ENCODE measurements around the gene COQ9.
"Not testable (repeated sequence)": the region's sequence is repeated elsewhere in the genome, so short reads cannot be mapped to it uniquely, and the experiment has no call there.

The COQ9 gene, protein sequence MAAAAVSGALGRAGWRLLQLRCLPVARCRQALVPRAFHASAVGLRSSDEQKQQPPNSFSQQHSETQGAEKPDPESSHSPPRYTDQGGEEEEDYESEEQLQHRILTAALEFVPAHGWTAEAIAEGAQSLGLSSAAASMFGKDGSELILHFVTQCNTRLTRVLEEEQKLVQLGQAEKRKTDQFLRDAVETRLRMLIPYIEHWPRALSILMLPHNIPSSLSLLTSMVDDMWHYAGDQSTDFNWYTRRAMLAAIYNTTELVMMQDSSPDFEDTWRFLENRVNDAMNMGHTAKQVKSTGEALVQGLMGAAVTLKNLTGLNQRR

DNA sequence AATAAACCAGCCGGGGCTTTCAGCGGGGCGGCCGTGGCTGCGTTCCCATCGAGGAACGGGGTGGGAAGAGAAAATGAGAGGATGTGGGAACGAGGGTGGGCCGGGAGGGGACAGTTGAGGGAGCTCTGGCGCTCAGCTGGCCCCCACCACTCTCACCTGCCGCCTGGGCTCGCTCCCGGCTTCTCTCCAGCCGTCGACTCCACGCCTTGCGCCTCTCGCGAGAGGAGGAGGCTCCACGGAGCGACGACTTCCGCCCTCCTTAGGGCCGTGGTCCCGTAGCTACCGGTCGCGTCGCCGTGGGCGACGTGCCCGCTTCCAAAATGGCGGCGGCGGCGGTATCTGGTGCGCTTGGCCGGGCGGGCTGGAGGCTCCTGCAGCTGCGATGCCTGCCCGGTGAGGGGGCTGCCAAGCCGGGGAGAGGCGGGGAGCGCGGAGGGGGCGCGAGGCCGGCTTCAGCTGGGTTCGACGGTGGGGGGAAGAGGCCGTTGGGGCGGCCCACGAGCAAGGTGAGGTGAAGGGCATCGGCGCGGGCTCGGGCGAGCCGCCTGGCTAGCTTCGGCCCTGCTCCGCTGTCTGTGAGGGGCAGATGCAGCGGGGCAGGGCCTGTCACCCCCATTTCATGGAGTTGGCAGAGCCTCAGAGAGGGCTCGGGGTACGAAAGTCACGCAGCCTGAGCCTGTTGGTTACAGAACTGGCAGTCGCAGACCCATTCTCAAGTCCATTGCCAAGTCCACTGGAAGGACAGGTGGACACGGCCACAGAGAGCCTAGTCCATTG, at the start of gene COQ9, which contains the start of gene CIAPIN1:
COQ9 (plus strand) TSS at position 294 of the 777 bp plus-strand sequence; CDS start at position 321, 27 bp downstream.
CIAPIN1 (minus strand) TSS at position 200 of the 777 bp plus-strand sequence. CDS start 6,457 bp downstream, outside the sequence.
- DNase-seq (ENCODE audit: low read depth in 2 of 2): peak; percentile 76 to 77

DNA sequence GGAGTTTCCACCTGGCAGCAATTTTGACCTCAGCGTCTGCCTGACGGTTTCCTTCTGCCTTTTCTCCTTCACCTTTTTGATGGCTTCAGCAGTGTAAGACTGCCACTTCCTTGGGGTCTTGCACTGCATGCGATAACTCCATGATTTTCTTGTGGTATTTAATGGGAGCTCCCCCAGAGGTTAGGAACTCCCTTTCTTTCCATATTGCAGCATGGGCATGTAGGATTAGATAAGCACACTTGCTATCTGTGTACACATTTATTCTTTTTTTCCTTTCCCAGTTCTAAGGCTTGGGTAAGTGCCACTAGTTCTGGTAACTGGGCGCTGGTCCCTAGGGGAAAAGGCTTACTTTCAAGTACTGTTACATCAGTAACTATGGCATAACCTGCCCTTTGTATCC, 49.8 kb upstream of the COQ9 start:
- not testable (repeated sequence) for DNase-seq (ENCODE audit: low read depth in 2 of 2)

DNA sequence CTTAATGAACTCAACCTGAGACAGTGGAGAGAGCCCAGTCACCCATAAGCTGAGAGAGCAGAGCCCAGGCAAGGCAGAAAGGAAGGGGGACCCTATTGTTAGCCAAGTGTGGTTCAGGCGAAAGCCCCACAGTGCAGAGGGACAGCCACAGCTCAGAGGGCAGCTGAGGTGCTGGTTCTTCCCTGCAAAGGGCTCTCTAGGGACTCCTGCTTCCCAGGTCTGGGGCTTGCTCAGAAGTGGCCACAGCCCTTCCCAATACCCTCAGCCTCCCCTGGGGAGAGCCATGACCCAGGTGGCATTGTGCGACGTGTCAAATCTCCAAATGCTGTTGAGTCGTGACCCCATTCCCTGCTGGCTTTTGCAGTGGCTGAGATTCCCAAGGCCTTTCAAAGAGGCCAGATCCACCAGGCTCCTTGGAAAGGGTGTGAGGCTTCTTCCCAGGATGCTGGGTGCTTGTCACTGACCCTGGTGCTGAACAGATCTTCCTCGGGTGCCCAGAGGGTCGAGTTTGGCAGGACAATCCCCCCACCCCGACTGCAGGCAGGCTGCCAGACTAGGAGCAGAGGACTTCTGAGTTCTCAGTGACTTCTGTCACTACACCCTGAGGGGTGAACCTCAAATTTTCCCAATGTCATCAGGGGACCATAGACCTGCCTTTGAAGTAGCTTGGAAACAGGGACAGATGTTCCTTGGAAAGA, 45.2 kb upstream of the COQ9 start:
- DNase-seq (ENCODE audit: low read depth in 2 of 2): no peak

DNA sequence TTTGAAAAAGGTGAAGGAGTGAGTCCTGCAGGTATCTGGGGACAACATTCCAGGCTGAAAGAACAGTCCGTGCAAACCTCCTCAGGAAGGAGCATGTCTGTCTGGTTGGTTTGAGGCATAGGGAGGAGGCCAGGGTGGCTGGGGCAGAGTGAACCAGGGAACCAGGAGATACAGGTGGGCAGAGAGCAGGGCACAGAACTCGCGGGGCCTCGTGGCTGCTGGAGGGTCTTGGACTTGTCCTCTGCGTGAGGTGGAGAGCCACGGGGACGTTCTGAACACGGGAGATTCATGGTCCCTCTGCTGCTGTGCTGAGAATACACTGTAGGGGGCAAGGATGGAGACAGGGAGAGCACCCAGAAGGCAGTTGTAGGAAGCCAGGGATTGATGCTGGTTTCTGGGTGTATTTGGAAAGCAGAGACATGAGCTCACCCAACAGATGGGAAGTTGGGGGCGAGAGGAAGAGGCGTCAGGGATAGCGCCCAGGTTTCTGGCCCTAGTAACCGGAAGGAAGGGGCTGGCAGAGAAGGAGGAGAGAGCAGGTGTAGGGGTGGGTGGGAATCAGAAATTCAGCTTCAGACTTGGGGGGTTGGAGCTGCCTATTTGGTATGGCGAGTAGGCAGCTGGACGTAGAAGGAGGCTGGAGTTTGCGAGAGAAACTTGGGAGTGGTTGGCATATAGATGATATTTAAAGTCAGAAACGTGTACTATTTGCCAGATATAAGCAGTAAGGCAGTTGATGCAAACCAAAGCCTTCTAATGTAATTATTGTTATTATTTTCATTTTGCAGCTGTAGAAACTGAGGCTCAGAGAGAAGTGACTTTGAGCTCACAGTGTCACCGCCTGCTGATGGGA, 43.1 kb upstream of the COQ9 start, which contains the start of gene CCL17:
CCL17 (plus strand) TSS at position 803 of the 853 bp plus-strand sequence. CDS start 9,166 bp downstream, outside the sequence.
- DNase-seq (ENCODE audit: low read depth in 2 of 2): no peak

DNA sequence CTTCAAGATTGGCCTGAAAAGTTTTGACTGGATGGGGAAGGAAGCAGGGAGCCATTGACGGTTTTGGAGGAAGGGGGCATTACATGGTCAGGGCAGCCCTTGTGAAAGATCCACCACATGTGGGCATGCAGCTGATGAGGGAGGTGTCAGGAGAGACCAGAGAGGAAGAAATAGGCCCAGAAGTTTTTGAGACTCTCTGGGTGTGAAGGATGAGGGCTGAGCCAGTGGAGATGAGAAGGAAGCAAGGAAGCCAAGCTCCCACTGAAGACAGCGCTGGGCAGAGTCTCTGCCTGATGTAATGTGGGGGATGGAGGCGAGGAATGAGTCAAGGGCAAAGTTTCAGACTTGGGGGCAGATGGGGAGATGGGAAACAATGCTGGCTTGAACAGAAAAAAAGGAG, 42.2 kb upstream of the COQ9 start:
- no peak for DNase-seq (ENCODE audit: low read depth in 2 of 2)

DNA sequence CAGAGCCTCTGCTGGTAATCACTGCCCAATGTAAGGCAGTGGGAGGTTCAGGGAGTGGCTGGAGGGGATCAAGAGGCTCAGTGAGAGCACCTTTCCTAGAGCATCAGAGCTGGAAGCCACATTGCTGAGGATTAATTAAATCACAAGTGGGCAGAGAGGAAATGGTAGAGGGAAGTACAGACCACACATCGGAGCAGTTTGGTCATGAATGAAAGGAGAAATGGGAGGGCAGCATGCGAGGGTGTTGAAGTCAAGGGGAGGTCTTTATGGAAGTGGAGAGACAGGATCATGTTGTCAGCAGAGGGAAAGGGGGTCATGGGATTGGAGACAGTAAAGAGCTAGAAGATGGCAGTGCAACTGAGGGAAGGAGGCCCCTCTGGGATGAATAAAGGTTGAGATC, 40.4 kb upstream of the COQ9 start:
- DNase-seq (ENCODE audit: low read depth in 2 of 2): no peak

DNA sequence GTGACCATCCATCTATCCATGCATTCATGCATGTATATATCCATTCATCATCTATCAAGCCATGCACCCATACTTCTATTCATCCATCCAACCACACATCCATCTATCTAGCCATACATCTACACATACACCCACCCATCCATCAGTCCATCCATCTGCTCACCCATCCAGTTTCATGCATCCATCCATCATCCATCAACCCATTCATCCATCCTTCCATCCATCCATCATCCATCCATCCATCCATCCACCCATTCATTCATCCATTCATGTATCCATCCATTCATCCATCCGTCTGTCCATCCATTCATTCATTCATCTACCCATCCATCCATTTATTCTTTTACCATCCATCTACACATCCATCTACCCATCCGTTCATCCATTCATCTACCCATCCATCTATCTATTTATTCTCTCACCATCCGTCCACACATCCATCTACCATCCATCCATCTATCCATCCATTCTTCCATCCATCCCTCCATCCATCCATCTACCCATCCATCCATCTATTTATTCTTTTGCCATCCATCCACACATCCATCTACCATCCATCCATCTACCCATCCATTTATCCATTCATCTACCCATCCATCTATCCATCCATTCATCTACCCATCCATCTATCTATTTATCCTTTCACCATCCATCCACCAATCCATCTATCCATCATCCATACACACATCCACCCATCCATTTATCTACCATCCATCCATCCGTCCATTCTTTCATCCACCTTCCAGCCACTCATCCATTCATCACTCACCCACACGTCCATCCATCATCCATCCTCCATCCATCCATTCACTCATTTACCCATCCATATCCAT, 39.5 kb upstream of the COQ9 start:
- DNase-seq (ENCODE audit: low read depth in 2 of 2): no peak

DNA sequence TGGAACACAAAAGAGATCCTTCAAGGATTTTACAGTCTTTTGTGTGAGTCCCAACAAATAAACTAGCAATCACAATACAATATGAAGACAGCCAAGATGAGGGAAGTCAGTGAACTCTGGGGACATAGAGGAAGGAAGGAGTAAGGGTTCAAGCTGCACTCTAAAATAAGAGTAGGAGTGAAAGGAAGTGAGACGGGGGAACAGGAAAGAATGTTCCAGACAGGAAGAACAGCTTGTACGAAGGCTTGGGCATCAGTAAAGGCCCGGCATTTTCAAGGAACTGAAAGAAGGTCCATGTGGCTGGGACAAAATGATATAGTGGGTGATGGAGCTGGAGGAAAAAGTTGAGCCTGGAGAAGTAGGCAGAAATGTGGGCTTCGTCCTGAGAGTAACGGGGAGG, 38.2 kb upstream of the COQ9 start:
- no peak for DNase-seq (ENCODE audit: low read depth in 2 of 2)

DNA sequence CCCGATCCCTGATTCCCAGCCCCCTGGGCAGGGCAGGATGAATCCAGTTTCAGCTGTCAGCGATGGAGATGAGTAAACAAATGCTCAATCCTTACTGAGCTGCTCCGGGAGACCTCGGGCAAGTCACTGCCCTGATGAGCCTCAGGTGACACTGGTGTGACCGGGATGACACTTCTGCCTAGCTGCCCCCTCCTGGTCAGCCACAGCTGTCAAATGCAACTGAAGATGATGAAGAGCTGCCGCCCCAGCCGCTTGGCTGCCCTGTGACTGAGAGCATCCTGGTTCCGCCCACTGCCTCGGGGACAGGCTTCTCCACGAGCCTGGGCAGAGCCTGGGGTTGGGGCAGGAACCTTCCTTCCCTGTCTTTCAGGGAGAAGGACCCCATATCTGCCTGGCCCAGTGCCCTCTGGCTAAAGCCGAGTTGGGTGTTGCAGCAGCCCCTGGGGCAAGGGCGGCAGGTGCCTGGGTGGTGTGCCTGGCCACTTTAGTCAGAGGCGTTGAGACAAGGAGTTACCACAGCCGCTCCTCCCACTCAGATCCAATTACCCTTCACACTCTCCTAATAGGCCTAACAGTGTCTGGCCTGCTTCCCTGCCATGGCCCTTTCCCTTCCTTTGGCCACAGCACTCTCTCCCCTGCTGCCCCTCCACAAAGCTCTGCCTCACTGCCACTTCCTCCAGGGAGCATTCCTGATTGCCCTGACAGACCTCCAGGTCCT, 37.2 kb upstream of the COQ9 start:
- DNase-seq (ENCODE audit: low read depth in 2 of 2): no peak

DNA sequence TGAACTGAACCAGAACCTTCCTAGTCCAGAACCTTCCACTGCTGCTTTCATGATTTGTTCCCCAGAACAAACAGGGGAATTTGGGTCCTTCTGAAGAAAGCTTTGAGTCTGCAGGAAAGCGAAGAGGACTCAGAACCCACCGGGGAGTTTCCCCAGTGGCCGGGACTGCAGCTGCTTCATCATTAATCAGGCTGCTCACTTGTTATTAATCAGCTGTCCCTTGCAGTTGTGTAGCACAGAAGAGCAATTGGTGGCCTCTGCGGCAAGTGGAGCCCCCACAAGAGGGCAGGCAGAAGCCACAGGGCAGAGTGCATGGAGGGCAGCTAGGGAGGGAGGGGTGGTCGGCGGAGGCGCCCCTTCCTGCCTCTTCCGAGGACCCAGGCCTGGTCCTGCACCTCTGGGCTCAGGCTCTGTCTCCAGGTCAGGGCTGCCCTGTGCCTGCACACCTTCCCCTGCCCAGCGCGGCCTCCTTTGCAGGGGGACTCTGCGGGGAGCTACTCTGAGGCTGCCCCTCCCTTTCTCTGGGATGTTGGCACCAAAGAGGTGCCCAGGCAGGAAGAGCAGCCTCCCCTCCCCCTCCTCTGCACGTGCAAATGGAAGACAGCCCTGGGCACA, 35.8 kb upstream of the COQ9 start:
- no peak for DNase-seq (ENCODE audit: low read depth in 2 of 2)

DNA sequence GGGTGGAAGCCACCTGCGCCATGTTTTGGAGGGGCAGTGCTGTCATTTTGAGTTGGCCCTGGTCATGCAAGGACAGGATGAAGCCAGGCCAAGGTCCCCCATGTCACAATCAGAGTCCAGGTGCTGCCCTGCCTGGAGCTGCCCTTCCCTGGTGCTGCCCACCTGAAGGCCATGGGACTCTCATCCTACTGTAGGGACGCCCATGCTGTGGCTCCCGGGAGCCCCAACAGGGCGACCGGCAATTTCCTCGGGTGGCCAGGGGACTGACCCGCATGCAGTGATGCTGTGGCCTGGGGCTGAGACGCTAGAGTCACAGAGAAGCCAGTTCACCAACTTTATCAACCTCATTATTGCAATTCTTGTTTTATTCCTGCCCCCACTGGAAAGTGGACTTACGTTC, 34.7 kb upstream of the COQ9 start:
- no peak for DNase-seq (ENCODE audit: low read depth in 2 of 2)

DNA sequence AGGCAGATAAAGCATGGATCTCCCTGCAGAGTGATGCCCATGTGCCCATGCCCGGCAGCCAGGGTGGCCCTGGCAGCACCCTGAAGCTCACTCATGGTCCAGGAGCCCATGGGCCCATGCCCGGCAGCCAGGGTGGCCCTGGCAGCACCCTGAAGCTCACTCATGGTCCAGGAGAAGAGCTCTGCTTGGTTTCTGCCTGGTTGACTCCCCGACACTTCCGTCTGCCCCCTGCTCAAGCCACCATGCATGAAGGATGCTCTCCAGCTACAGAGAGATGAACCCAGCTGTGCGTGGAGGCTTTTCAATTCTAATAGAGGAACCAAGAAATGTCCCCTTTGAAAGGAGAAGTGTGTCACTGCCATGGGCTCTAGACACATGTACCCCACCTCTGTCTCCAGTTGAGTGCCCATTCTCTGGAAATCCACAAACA, 34.0 kb upstream of the COQ9 start:
- DNase-seq (ENCODE audit: low read depth in 2 of 2): no peak

DNA sequence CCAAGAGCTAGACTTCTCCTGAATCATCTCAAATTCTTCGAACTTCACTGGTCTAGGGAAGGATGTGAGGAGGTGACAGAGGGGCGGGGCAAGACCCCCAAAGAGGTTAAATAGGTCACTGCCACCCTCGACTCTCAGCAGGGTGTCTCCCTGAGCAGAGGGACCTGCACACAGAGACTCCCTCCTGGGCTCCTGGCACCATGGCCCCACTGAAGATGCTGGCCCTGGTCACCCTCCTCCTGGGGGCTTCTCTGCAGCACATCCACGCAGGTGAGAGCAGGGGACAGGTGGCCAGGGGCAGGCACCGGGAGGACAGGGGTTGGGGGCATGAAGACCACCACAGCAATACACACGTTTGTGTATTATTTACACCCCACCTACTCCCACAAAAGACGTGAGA, 33.5 kb upstream of the COQ9 start:
- no peak for DNase-seq (ENCODE audit: low read depth in 2 of 2)

DNA sequence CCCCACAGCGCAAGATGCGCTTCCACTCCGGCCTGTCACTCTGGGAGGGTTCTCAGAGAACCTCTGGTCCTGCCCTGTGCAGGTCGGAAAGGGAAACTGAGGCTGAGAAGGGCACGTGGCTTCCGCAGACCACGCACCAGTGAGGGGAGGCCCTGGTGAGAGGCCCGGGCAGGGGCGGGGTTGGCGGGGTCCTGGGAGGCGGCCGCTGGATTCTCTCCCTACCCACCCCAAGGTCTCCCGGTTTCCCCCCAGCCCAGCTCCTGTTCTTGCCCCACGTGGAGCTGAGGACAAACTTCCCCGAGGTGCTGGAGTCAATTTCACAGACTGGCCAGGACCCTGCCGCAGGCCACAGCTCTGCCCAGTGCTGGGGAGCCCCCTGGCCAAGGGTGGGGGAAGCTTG, 31.2 kb upstream of the COQ9 start:
- DNase-seq (ENCODE audit: low read depth in 2 of 2): no peak

DNA sequence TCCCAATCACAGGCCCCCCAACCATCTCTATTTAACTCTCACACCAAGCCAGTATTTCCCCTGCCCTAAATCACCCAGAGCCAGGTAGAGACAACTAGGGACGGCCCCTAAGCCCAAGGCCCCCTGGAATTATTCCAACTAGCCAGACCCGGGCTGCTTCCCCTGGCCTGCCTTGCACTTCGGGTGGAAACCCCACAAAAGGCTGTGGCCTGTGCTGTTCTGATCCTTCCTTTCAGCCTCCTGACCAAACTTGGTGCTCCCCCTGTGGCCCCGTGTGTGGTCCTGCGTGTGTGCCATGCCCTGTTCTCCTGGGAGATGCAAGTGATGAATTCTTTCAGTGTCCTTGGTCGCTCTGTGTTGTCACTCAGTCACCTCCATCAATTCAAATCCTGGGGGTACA, 27.8 kb upstream of the COQ9 start:
- no peak for DNase-seq (ENCODE audit: low read depth in 2 of 2)

DNA sequence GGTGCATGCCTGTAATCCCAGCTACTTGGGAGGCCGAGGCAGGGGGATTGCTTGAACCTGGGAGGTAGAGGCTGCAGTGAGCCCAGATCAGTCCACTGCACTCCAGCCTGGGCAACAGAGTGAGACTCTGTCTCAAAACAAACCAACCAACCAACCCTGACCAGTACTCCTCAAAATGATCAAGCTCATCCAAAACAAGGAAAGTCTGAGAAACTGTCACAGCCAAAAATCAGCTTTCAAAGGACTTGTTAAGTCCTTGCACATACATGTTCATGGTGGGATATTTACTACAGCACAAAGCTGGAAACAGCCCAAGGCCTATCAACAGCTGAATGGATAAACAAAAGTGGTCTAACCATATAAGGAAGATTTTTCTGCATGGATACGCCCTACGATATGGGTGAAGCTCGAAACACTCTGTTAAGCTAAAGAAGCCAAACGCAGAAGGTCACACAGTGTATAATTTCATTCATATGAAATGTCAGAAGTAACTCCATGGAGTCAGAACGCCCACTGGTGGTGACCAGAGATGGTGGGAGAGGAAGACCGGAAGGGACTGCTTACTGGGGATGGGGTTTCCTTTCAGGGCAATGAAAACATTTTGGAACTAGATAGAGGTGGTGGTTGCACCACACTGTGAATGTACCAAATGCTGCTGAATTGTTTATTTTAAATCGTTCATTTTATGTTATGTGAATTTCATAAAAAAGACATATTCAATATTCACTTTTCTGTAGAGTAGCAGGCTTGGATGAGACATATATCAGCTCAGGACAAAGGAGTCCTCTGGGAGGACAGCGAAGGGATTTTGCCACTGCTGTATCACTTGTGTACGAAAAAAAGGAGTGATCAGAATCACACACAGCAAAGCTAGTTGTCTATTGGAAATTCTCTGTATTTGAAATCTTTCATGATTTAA, 25.0 kb upstream of the COQ9 start:
- peak; percentile 25 for DNase-seq (ENCODE audit: low read depth in 2 of 2)

DNA sequence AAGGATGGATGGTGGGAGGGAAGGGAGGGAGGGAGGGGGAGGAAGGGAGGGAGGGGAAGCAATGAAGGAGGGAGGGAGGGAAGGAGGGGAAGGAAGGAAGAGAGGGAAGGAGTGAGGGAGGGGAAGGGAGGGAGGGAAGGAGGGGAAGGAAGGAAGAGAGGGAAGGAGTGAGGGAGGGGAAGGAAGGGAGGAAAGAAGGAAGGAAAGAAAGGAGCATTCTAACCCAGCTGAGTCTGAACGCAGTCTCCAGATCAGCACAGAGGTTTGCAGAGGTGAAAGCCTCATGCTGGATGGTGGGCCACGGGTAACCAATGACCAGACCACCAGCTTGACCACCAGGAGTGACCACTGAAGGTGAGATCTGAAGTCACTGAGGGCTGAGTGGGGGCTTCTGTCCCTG, 24.1 kb upstream of the COQ9 start:
- DNase-seq (ENCODE audit: low read depth in 2 of 2): no peak

DNA sequence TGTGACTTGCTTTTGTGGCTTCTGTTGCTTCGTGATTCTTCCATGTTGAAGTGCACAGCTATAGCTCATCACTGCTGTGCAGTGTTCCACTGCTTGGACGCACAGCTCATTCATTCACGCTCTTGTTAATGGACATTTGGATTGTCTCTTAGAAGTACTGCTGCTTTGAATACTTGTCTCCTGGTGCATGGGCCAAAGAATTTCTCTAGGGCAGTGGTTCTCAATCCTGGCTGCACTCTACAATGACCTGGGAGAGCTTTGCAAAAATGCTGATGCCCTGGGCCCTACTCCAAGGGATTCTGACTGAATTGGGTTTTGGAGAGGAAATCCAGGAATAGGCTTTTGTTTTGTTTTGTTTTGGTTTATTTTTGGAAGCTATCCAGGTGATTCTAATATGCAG, 22.7 kb upstream of the COQ9 start:
- no peak for DNase-seq (ENCODE audit: low read depth in 2 of 2)
